Spinal cord (tissue), 10 donors: ENCODE results near the gene NLRC3. TPM values are rescaled to one million over a fixed set of nuclear protein-coding genes. Genes with fewer than 3 reads are reported as not detected.
A peak's percentile ranks its signal among the peaks of the same experiment; 100 is the strongest.
"Not testable (repeated sequence)": the region's sequence is repeated elsewhere in the genome, so short reads cannot be mapped to it uniquely, and the experiment has no call there.

Experiments used
- DNase-seq, 6 donors: peaks; one replicate each; pipeline versions ENCODE4 v3.0.0 to v3.0.0-alpha.2; 2013 to 2015; ENCODE audit warnings: low spot score in 6 of 6, low read depth in 4 of 6
- H3K27ac ChIP-seq: one replicate; pipeline ENCODE4 v1.5.1; 2013; ENCODE audit warnings: low read depth, low read length, control low read depth
- H3K27me3 ChIP-seq: one replicate; pipeline ENCODE4 v1.6.1; 2013; ENCODE audit warnings: low read length; ENCODE audit not compliant: control insufficient read depth, insufficient read depth
- H3K36me3 ChIP-seq: one replicate; pipeline ENCODE4 v1.6.1; 2013; ENCODE audit warnings: low read length; ENCODE audit not compliant: control insufficient read depth, insufficient read depth
- H3K4me1 ChIP-seq: one replicate; pipeline ENCODE4 v1.6.1; 2013; ENCODE audit warnings: low read length; ENCODE audit not compliant: control insufficient read depth, insufficient read depth
- H3K4me3 ChIP-seq: one replicate; pipeline ENCODE4 v1.5.1; 2013; ENCODE audit warnings: low read depth, low read length, control low read depth
- H3K9me3 ChIP-seq: one replicate; pipeline ENCODE4 v1.6.1; 2013; ENCODE audit warnings: low read length; ENCODE audit not compliant: control insufficient read depth, insufficient read depth
- WGBS: methylation state at CpG from one replicate; pipeline ENCODE4 v1.1.5; 2013; ENCODE audit warnings: missing lambda C conversion rate; ENCODE audit not compliant: insufficient coverage; 5-methylcytosine and 5-hydroxymethylcytosine counted together
- polyA plus RNA-seq, 2 donors: library from polyadenylated mRNA; unstranded; fragments of 120-200 nt; gene quantifications; one replicate each; pipeline ENCODE4 v1.2.1, GENCODE V29; 2013; ENCODE audit not compliant: insufficient read length in 2 of 2
- total RNA-seq, 2 donors: library from RNA; depleted of rRNA in 1 of 2; stranded (reverse); fragments of 120-200 nt in 1 of 2; fragments of >200 nt in 1 of 2; gene quantifications; one replicate each; pipeline versions ENCODE4 v1.2.3 to v1.2.4, GENCODE V29; 2013 to 2014
- donor health status: healthy.

The NLRC3 gene
- total and polyA plus RNA-seq, 4 donors = 0.59 to 3.3 (median 1.6) TPM

DNA sequence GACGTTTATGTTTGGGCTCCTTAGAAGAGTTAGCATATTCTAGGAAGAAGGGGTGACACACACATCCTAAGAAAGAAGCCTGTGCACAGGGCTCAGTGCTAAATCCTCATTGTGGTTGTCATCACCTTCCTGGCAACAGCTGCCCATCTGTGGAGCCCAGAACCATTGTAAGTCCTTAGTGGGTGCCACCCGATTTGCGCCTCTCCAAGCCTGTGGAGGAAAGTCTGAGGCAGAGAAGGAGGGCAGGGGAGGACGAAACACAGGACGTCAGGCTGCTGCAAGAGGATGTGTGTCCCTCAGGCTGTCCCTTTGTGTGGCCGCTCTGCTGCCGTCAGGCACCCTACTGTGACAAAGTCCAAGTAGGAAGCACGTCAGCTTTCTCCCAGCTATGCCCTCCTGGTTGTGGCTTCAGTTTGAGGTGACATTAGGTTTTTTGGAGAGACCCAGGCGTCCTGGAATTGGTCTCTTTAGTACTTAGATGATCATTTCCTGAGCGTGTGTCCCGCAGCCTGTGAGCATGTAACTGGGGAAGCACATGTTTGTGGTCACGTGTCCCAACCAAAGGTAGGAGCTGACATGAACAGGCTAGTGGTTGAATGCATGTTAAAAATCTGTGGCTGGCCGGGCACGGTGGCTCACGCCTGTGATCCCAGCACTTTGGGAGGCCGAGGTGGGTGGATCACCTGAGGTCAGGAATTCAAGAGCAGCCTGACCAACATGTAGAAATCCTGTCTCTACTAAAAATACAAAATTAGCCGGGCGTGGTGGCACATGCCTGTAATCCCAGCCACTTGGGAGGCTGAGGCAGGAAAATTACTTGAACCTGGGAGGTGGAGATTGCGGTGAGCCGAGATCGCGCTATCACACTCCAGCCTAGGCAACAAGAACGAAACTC, 65.7 kb downstream of the NLRC3 start:
- WGBS = 91% methylated on average over 16 of the region's 23 CpGs
- no peak for DNase-seq
- Histone ChIP-seq H3K36me3 (peaks cover 68% of the 10 kb centered on the region), H3K9me3 (no peaks in the 10 kb centered on the region), H3K4me3 (no peak overlapping the region), H3K4me1 (no peaks in the 10 kb centered on the region), H3K27ac (no peak overlapping the region), H3K27me3 (no peaks in the 10 kb centered on the region)

DNA sequence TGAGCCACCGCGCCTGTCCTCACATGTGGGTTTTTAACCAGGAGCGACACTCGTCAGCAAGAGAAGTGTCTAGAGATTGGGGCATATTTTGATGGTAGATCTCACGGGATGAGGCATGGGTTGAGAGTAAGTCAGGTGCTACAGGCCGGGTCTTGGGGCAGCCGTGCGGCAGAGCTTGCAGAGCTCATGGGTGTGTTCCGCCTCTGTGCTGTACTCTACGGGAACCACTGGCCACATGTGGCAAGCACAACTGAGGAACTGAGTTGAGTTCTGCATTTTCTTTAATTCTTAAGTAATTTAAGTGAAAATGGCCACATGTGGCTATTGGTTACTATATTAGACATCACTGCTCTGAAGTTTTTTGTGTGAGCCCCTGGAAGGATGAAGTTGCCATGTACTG, 66.8 kb downstream of the NLRC3 start:
- H3K27ac ChIP-seq = no peak overlapping the region
- no peak overlapping the region for H3K4me3 ChIP-seq
- no peaks in the 10 kb centered on the region for H3K9me3 ChIP-seq
- over 99% methylated on average over 10 of the region's 10 CpGs for WGBS
- H3K36me3 ChIP-seq = peaks cover 71% of the 10 kb centered on the region
- no peak for DNase-seq
- no peaks in the 10 kb centered on the region for H3K4me1 ChIP-seq
- no peaks in the 10 kb centered on the region for H3K27me3 ChIP-seq

DNA sequence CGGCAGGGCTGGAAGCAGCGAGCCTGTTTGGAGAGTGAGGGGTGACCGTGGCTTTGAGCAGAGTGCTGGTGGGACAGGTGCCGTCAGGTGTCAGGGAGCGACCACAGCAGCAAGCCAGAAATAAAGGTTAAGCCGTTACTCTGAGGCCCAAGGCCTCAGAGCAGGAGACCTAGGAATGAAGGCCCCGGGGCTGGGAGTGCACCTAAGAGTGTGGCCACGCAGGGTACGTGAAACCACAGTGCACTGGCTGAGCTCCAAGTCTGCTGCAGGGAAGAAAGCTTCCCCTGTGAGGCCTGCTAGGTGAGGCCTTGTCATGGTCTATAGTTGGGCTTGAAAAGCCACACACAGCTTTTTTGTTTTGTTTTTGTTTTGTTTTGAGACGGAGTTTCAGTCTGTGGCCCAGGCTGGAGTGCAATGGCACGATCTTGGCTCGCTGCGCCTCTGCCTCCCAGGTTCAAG, 67.7 kb downstream of the NLRC3 start:
- Histone ChIP-seq H3K4me3 (no peak overlapping the region), H3K27ac (no peak overlapping the region), H3K27me3 (no peaks in the 10 kb centered on the region), H3K36me3 (peaks cover 72% of the 10 kb centered on the region), H3K4me1 (no peaks in the 10 kb centered on the region), H3K9me3 (no peaks in the 10 kb centered on the region)
- DNase-seq = no peak
- WGBS = 90% methylated on average over 10 of the region's 13 CpGs

DNA sequence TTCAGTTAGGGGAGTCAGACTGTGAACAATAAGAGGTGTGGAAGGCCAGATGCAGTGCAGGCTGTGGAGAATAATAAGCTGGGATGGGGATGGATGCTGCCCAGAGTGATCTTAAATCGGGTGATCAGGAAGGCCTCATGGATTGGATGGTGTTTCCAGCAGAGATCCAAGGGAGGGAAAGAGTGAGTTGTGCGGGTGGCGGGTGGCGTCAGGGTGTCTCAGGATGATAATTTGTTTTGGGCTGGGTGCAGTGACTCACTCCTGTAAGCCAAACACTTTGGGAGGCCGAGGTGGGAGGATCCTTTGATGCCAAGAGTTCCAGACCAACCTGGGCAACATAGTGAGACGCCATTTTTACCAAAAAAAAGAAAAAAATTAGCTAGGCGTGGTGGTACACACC, 68.5 kb downstream of the NLRC3 start:
- peaks cover 65% of the 10 kb centered on the region for H3K36me3 ChIP-seq
- no peak for DNase-seq
- H3K4me3 ChIP-seq = no peak overlapping the region
- no peaks in the 10 kb centered on the region for H3K9me3 ChIP-seq
- no peaks in the 10 kb centered on the region for H3K27me3 ChIP-seq
- 99% methylated on average over 7 of the region's 7 CpGs for WGBS
- no peak overlapping the region for H3K27ac ChIP-seq
- no peaks in the 10 kb centered on the region for H3K4me1 ChIP-seq

DNA sequence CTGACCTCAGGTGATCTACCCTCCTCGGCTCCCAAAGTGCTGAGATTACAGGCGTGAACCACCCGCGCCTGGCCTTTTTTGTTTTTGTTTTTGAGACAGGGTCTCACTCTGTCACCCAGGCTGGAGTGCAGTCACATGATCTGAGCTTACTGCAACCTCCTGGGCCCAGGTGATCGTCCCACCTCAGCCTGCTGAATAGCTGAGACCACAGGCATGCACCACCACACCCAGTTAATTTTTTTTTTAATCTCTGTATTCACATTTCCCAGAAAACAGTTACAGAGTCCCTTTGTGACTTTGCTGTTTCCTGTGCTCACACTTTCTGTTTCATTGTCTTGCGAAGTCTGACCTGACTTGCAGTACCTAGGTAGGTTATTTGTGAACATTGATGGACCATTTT, 73.7 kb downstream of the NLRC3 start:
- Histone ChIP-seq H3K36me3 (peaks cover 20% of the 10 kb centered on the region), H3K9me3 (no peaks in the 10 kb centered on the region), H3K27ac (no peak overlapping the region), H3K4me3 (no peak overlapping the region), H3K4me1 (peaks cover 26% of the 10 kb centered on the region), H3K27me3 (no peaks in the 10 kb centered on the region)
- 96% methylated on average over 5 of the region's 6 CpGs for WGBS
- DNase-seq = no peak

DNA sequence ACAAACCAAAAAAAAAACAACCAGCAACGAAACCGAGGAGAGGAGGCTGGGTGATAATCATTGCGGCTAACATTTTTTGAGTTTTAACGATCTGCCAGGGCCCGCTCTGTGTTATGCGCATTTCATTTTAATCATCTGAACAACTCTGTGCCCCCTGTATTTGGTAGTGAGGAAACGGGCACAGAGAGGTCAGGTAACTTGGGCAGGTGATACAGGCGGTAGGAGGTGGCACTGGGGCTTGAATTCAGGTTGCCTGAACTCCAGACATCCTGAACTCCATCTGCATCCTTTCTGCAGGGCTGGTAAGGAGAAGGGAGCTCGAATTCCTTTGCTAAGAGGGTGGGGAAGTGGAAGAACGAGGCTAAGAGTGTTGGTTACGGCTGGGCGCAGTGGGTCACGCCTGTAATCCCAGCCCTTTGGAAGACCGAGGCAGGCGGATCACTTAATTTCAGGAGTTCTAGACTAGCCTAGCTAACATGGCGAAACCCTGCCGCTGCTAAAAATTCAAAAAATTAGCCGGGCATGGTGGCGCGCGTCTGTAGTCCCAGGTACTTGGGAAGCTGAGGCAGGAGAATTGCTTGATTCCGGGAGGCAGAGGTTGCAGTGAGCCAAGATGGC, 75.3 kb downstream of the NLRC3 start:
- H3K36me3 ChIP-seq = peaks cover 15% of the 10 kb centered on the region
- 81% methylated on average over 16 of the region's 22 CpGs for WGBS
- no peak overlapping the region for H3K27ac ChIP-seq
- H3K9me3 ChIP-seq = no peaks in the 10 kb centered on the region
- H3K4me1 ChIP-seq = peaks cover 26% of the 10 kb centered on the region
- no peaks in the 10 kb centered on the region for H3K27me3 ChIP-seq
- H3K4me3 ChIP-seq = peak overlapping the region; percentile 91
- no peak for DNase-seq

DNA sequence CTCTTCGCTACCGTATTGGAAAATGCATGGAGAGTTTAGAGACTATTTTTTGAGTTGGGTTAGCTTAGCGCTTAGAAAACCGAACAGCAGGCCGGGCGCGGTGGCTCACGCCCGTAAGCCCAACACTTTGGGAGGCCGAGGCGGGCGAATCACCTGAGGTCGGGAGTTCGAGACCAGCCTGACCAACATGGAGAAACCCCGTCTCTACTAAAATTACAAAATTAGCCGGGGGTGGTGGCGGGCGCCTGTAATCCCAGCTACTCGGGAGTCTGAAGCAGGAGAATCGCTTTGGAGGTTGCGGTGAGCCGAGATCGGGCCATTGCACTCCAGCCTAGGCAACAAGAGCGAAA, 75.8 kb downstream of the NLRC3 start:
- 9% methylated on average over 20 of the region's 24 CpGs for WGBS
- H3K36me3 ChIP-seq = peaks cover 10% of the 10 kb centered on the region
- H3K27ac ChIP-seq = peak overlapping the region; percentile 86
- DNase-seq, H3K27me3 ChIP-seq, H3K9me3 ChIP-seq: not testable (repeated sequence)
- H3K4me1 ChIP-seq = peaks cover 26% of the 10 kb centered on the region
- H3K4me3 ChIP-seq = peak overlapping the region; percentile 91

DNA sequence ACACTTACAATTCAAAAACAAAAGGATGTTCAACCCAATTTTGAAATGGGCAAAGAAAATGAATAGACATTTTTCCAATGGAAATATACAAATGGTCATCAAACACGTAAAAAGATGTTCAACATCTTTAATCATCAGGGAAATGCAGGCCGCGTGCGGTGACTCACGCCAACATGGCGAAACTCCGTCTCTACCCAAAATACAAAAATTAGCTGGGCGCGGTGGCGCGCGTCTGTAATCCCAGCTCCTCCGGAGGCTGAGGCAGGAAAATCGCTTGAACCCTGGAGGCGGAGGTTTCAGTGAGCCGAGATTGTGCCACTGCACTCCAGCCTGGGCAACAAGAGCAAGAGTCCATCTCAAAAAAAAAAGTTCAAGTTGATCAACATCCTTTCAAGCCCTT, 78.2 kb downstream of the NLRC3 start:
- peaks cover 26% of the 10 kb centered on the region for H3K4me1 ChIP-seq
- no peak for DNase-seq
- no peak overlapping the region for H3K27ac ChIP-seq
- no peaks in the 10 kb centered on the region for H3K27me3 ChIP-seq
- no peaks in the 10 kb centered on the region for H3K9me3 ChIP-seq
- no peaks in the 10 kb centered on the region for H3K36me3 ChIP-seq
- WGBS = 96% methylated on average over 12 of the region's 16 CpGs
- no peak overlapping the region for H3K4me3 ChIP-seq

DNA sequence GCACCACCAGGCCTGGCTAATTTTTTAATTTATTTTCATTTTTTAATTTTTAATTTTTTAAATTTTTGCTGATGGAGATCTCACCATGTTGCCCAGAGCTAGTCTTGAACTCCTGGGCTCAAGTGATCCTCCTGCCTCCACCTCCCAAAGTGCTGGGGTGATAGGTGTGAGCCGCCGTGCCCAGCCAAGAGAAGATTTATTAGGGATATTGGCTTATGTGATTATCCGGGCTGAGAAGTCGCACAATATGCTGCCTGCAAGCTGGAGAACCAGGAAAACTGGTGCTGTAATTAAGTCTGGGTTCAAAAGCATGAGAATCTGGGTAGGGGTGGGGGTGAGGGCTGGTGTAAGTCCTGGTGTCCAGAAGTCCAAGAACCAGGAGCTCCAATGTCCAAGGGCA, 79.4 kb downstream of the NLRC3 start:
- no peak overlapping the region for H3K4me3 ChIP-seq
- no peaks in the 10 kb centered on the region for H3K9me3 ChIP-seq
- DNase-seq = no peak
- 98% methylated on average over 4 of the region's 4 CpGs for WGBS
- no peaks in the 10 kb centered on the region for H3K36me3 ChIP-seq
- peaks cover 30% of the 10 kb centered on the region for H3K4me1 ChIP-seq
- no peaks in the 10 kb centered on the region for H3K27me3 ChIP-seq
- no peak overlapping the region for H3K27ac ChIP-seq

DNA sequence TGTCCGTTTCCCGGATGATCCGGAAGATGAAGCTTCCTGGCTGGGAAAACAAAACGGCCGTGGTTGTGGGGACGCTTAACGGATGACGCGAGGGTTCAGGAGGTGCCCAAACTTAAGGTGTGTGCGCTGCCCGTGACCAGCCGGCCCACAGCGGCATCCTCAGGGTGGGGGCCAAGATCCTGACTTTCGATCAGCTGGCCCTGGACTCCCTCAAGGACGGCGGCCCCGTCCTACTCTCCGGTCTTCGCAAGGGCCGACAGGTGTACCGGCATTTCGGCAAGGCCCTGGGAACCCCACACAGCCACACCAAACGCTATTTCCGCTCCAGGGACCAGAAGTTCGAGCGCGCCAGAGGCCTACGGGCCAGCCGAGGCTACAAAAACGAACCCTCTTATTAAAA, 80.8 kb downstream of the NLRC3 start:
- DNase-seq = no peak
- no peaks in the 10 kb centered on the region for H3K27me3 ChIP-seq
- no peaks in the 10 kb centered on the region for H3K9me3 ChIP-seq
- H3K27ac ChIP-seq = no peak overlapping the region
- H3K36me3 ChIP-seq = no peaks in the 10 kb centered on the region
- H3K4me1 ChIP-seq = peaks cover 18% of the 10 kb centered on the region
- WGBS = 97% methylated on average over 25 of the region's 30 CpGs
- H3K4me3 ChIP-seq = no peak overlapping the region
